K562 (cell line): ENCODE measurements around the gene SIGLEC9. TPM values are rescaled to one million over a fixed set of nuclear protein-coding genes. Genes with fewer than 3 reads are reported as not detected.

Experiments used
- ATAC-seq: fragments of 200-7000 bp; cut with Tn5 transposase; 3 replicates; pipeline ENCODE4 v1.9.1; 2020; ENCODE audit warnings: moderate library complexity
- BruUV-seq: library from RNA; stranded (reverse); fragments of 400-500 nt; replicated peaks from 2 replicates; lab custom pipeline; 2021; lab: Mats Ljungman, UMichigan
- CTCF ChIA-PET: fragments of 300-600 bp; formaldehyde crosslinking; extraction: SDS; loops from one replicate; lab custom pipeline; 2021; ENCODE audit warnings: low intra/inter-chr PET ratio; lab: Yijun Ruan, JAX
- POLR2A ChIA-PET: fragments of 300-600, 350-650 bp; sonication (Branson Sonifier 250); formaldehyde crosslinking; extraction: SDS; loops from one replicate; lab custom pipeline; 2021; ENCODE audit warnings: antibody characterized with exemption, inconsistent platforms; lab: Yijun Ruan, JAX
- DNase-seq, 4 experiments: peaks; one replicate each; pipeline versions ENCODE4 v3.0.0 to v3.0.0-alpha.2; 2011 to 2018; ENCODE audit warnings: low spot score in 3 of 4, mixed read lengths in 3 of 4; ENCODE audit errors: extremely low read depth in 1 of 4
- FAIRE-seq: peaks from 2 replicates; lab custom pipeline; 2011; peaks lifted over from hg19 to GRCh38; lab: Jason Lieb, UNC
- H2AFZ ChIP-seq: 2 replicates; pipeline ENCODE4 v1.6.0; 2011; ENCODE audit warnings: low read depth, low read length, control low read depth, inconsistent platforms
- H3K27ac ChIP-seq: fragments of 200-600 bp; 3 replicates; pipeline ENCODE4 v1.8.0; 2011; ENCODE audit warnings: low read depth, mild to moderate bottlenecking, control low read depth, inconsistent platforms, low read length, moderate library complexity, mixed read lengths; ENCODE audit errors: extremely low read depth
- H3K27me3 ChIP-seq, 2 experiments: fragments of 300-600 bp in 1 of 2; 2 replicates in 1 of 2; 3 replicates in 1 of 2; pipeline versions ENCODE4 v1.6.0 to v1.8.0; 2011; ENCODE audit warnings: inconsistent platforms in 2 of 2, low read length in 2 of 2, mild to moderate bottlenecking in 1 of 2, mixed read lengths in 1 of 2, moderate library complexity in 1 of 2; ENCODE audit not compliant: control insufficient read depth in 2 of 2, insufficient read depth in 2 of 2
- H3K36me3 ChIP-seq: fragments of 300-600 bp; 3 replicates; pipeline ENCODE4 v1.8.0; 2011; ENCODE audit warnings: mild to moderate bottlenecking, low read length, inconsistent platforms; ENCODE audit not compliant: control insufficient read depth, insufficient read depth
- H3K4me1 ChIP-seq, 2 experiments: fragments of 200-600 bp in 1 of 2; replicated peaks in 1 of 2; 2 replicates in 1 of 2; 3 replicates in 1 of 2; pipeline versions ENCODE4 v1.5.1 to v1.8.0; 2011; ENCODE audit warnings: inconsistent platforms in 2 of 2, low read length in 2 of 2, mild to moderate bottlenecking in 1 of 2, mixed read lengths in 1 of 2, moderate library complexity in 1 of 2; ENCODE audit not compliant: control insufficient read depth in 2 of 2, insufficient read depth in 2 of 2
- H3K4me2 ChIP-seq: 2 replicates; pipeline ENCODE4 v1.6.1; 2011; ENCODE audit warnings: low read length, control low read depth, inconsistent platforms, mixed read lengths; ENCODE audit not compliant: insufficient read depth
- H3K4me3 ChIP-seq: fragments of 200-600 bp; sonication (generic), shearing (Covaris generic); 2 replicates; pipeline ENCODE4 v1.5.1; 2016; ENCODE audit warnings: control low read depth, inconsistent platforms
- H3K79me2 ChIP-seq: fragments of 200-600 bp; 3 replicates; pipeline ENCODE4 v1.8.0; 2011; ENCODE audit warnings: low read length, inconsistent platforms; ENCODE audit not compliant: control insufficient read depth, insufficient read depth
- H3K9ac ChIP-seq, 2 experiments: 2 replicates each; pipeline versions ENCODE4 v1.6.0 to v1.6.1; 2011; ENCODE audit warnings: low read depth in 2 of 2, low read length in 2 of 2, control low read depth in 1 of 2, inconsistent platforms in 1 of 2, mild to moderate bottlenecking in 1 of 2, mixed read lengths in 1 of 2; ENCODE audit not compliant: insufficient read depth in 1 of 2
- H3K9me1 ChIP-seq: one replicate; pipeline ENCODE4 v1.6.0; 2011; ENCODE audit warnings: inconsistent platforms, mild to moderate bottlenecking, low read length, moderate library complexity; ENCODE audit not compliant: control insufficient read depth, insufficient read depth
- H3K9me3 ChIP-seq: replicated peaks from 2 replicates; pipeline ENCODE4 v1.5.1; 2011; ENCODE audit warnings: low read depth, low read length, inconsistent platforms; ENCODE audit not compliant: control insufficient read depth, insufficient read depth
- H4K20me1 ChIP-seq: replicated peaks from 2 replicates; pipeline ENCODE4 v1.6.1; 2011; ENCODE audit warnings: low read length, inconsistent platforms, mixed read lengths; ENCODE audit not compliant: control insufficient read depth, insufficient read depth
- CBX5 ChIP-seq: IDR thresholded peaks from 2 replicates; pipeline ENCODE4 v1.6.1; 2014; ENCODE audit warnings: low read depth, borderline replicate concordance
- FOXO4 ChIP-seq: fragments of 450-650 bp; formaldehyde crosslinking; IDR thresholded peaks from 2 replicates; pipeline ENCODE4 v1.4.0; 2020; ENCODE audit warnings: mild to moderate bottlenecking, moderate library complexity
- LEF1 ChIP-seq: fragments of 450-650 bp; IDR thresholded peaks from 2 replicates; pipeline ENCODE4 v1.6.1; 2016; ENCODE audit warnings: mild to moderate bottlenecking
- RAD21 ChIP-seq, 2 experiments: fragments of 250-450 bp in 1 of 2; fragments of 450-650 bp in 1 of 2; sonication (Bioruptor Pico) in 1 of 2; formaldehyde crosslinking in 1 of 2; IDR thresholded peaks in 1 of 2; conservative IDR thresholded peaks in 1 of 2; 2 replicates each; pipeline versions ENCODE4 v1.4.0 to v1.8.0; 2020 to 2022; ENCODE audit warnings: mild to moderate bottlenecking in 2 of 2, moderate library complexity in 1 of 2
- WGBS: fragments of 100-300 bp; shearing (Covaris generic); methylation state at CpG from one replicate; pipeline ENCODE4 v1.1.6; 2016; ENCODE audit warnings: low coverage, mixed read lengths; ENCODE audit not compliant: insufficient coverage; ENCODE audit errors: missing lambda C conversion rate; 5-methylcytosine and 5-hydroxymethylcytosine counted together
- in situ Hi-C: fragments of 300-500 bp; cut with MboI; formaldehyde crosslinking; loops from 4 replicates; pipeline ENCODE4 v1.15.0; 2018; ENCODE audit warnings: inconsistent platforms, mixed read lengths
- intact Hi-C: fragments of 100-400 bp; cut with micrococcal nuclease; formaldehyde crosslinking; loops from 2 replicates; pipeline ENCODE4 v1.14.2; 2022
- polyA plus RNA-seq, 8 experiments: library from polyadenylated mRNA; depleted of rRNA in 4 of 8; stranded (reverse) in 5 of 8; unstranded in 3 of 8; fragments of >200 nt; fragmentation: Nextera tagmentation in 2 of 8; fragmentation: Illumina TruSeq in 1 of 8; extraction: Ambion mirVana in 2 of 8; extraction: Trizol in 1 of 8; gene quantifications; 2 replicates each; pipeline versions ENCODE4 v1.2.1 to v1.2.3, GENCODE V29; 2011 to 2014; ENCODE audit warnings: inconsistent platforms in 1 of 8, missing spikeins in 1 of 8
- total RNA-seq, 7 experiments: library from RNA; depleted of rRNA in 6 of 7; stranded (reverse); fragments of >200 nt in 6 of 7; fragmentation: Illumina TruSeq in 2 of 7; extraction: Trizol in 2 of 7; gene quantifications; 2 replicates each; pipeline versions ENCODE4 v1.2.1 to v1.2.3, GENCODE V29; 2011 to 2021; ENCODE audit warnings: low replicate concordance in 1 of 7
- TF ChIP-seq, protein P1 (sequence below): fragments of 450-650 bp; IDR thresholded peaks from one replicate; pipeline ENCODE4 v1.6.1; 2018; ENCODE audit warnings: mild to moderate bottlenecking, moderate library complexity; ENCODE audit not compliant: partially characterized antibody

The SIGLEC9 gene
- total and polyA plus RNA-seq, 9 of the 15 experiments (the other 6 are each of a cell fraction or from before 2014, with no cell fraction given), result 0.09 to 0.34 (median 0.22) TPM; not detected in 4

DNA sequence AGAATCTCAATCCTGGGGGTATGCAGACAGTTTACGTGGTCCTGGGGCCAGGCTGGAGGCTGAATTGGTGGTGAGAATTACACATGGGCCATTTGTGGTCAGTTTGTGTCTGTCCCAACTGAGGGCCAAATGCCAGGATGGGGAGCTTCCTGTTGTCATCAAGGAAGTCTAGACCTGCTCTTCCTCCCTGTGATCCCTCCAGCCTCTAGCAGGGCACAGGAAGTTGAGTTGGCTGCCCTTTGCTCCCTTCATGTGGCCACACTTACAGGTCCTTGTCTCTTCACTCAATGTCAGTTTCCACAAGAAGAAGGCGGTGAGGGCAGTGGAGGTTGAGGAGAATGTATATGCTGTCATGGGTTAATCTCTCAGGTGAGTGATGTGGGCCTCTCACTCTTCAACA, 47.5 kb downstream of the SIGLEC9 start:
- Histone ChIP-seq H3K79me2 (no peaks in the 10 kb centered on the region), H3K4me3 (no peak overlapping the region), H3K27me3 (peaks cover 9 to 24% of the 10 kb centered on the region in 2 experiments; a peak in 4 of 5 replicates), H3K4me2 (no peak overlapping the region), H2AFZ (no peak overlapping the region), H3K9ac (no peak overlapping the region), H3K9me1 (no peaks in the 10 kb centered on the region), H3K9me3 (no peaks in the 10 kb centered on the region), H3K4me1 (peaks cover 0 to 9% of the 10 kb centered on the region in 2 experiments; a peak in 3 of 5 replicates), H3K36me3 (no peaks in the 10 kb centered on the region), H4K20me1 (no peaks in the 10 kb centered on the region), H3K27ac (no peak overlapping the region)
- BruUV-seq, result no TSS peak
- WGBS, result 11% methylated on average over 2 of the region's 2 CpGs
- no peak for DNase-seq
- intact Hi-C loops, result no loop called here
- no peak for ATAC-seq
- in situ Hi-C loops, result loop anchor here (25.0 kb wide), 1 partner anchor 490 kb away; no protein-coding TSS in a partner anchor
- TF ChIP-seq FOXO4, result no peak
- no peak for TF ChIP-seq LEF1
- TF ChIP-seq, protein P1, sequence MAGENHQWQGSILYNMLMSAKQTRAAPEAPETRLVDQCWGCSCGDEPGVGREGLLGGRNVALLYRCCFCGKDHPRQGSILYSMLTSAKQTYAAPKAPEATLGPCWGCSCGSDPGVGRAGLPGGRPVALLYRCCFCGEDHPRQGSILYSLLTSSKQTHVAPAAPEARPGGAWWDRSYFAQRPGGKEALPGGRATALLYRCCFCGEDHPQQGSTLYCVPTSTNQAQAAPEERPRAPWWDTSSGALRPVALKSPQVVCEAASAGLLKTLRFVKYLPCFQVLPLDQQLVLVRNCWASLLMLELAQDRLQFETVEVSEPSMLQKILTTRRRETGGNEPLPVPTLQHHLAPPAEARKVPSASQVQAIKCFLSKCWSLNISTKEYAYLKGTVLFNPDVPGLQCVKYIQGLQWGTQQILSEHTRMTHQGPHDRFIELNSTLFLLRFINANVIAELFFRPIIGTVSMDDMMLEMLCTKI, result no peak
- no peak for TF ChIP-seq CBX5
- TF ChIP-seq RAD21 (CRISPR knock-in tag; conservative IDR thresholded peaks at IDR 0.05 in 1 of 2, IDR thresholded peaks at IDR 0.05 in 1 of 2), result no peak
- ChIA-PET POLR2A (interaction anchor here (1.0 kb wide), 1 partner anchor 18 kb away, joined by 3 read pairs; no protein-coding TSS in a partner anchor), CTCF (no interaction called here)
- no peak for FAIRE-seq
